Measurements from ENCODE around the gene TRPM3. TPM values are rescaled to one million over a fixed set of nuclear protein-coding genes. Genes with fewer than 3 reads are reported as not detected.
A peak's percentile ranks its signal among the peaks of the same experiment; 100 is the strongest.

The TRPM3 gene
- total RNA-seq, 2 donors from 2014 or later = not detected

DNA sequence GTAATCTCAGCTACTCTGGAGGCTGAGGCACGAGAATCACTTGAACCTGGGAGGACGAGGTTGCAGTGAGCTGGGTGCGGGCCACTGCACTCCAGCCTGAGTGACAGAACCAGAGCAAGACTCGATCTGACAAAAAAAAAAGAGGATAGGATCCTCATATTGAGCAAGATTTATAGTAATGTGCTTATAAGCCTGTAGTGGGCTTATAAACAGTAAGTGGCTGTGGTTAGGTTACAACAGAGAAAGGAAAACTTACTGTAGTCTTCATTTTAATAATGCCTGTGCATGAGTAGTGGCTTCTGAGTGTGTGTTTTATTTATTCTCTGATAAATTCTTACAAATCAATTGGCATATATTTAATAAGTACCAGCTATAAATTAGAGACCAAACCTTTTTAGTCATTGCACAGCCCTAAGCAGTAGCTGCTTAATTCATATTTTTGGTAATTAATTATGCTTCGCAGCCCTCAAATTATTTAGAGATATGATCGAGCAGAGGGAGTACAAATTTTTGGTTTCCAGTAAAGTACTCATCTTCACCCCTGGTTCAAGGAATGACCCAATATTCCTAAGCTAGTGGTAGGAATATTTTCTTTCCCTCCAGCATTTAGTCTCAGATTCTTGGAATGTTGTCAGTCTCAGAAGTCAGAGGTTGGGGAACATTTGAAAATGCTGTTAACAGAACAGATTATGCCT, 633.2 kb downstream of the TRPM3 start:
- peaks cover under 1% of the 10 kb centered on the region for H3K27me3 Mint-ChIP-seq
- no peaks in the 10 kb centered on the region for H3K9me3 Mint-ChIP-seq
- no peak for ATAC-seq (replicated peaks)
- H3K36me3 Mint-ChIP-seq (ENCODE audit: low read depth) = no peaks in the 10 kb centered on the region
- H3K27ac Mint-ChIP-seq = no peak overlapping the region
- peaks cover 1% of the 10 kb centered on the region for H3K4me1 Mint-ChIP-seq
- H3K4me3 Mint-ChIP-seq = no peak overlapping the region

DNA sequence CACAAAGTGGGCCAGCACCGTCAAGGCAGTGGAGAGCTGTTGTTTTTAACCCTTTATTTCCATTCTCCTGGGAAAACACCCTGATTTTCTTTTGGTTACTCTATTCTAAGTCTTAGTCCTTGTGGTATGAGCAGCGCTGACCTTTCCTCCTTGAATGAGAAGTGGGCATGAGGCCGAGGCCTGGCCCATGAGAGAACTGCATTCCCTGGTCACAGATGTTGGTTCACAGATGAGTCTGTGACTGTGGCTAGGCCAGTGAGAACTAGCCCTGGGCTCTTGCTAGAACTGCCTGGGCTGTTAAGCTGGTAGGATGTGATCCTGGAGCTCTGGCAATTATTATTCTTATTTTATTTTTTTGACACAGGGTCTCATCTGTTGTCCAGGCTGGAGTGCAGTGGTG, 635.3 kb downstream of the TRPM3 start:
- no peaks in the 10 kb centered on the region for H3K36me3 Mint-ChIP-seq (ENCODE audit: low read depth)
- H3K9me3 Mint-ChIP-seq = no peaks in the 10 kb centered on the region
- H3K27ac Mint-ChIP-seq = peak overlapping the region; percentile 2
- peaks cover 3% of the 10 kb centered on the region for H3K27me3 Mint-ChIP-seq
- ATAC-seq (replicated peaks) = no peak
- no peak overlapping the region for H3K4me3 Mint-ChIP-seq
- H3K4me1 Mint-ChIP-seq = peaks cover 5% of the 10 kb centered on the region

- Mint-ChIP-seq H3K4me3 (no peak overlapping the region), H3K9me3 (no peaks in the 10 kb centered on the region), H3K27ac (peak overlapping the region; percentile 2), H3K27me3 (peaks cover 3% of the 10 kb centered on the region), H3K36me3 (ENCODE audit: low read depth) (no peaks in the 10 kb centered on the region), H3K4me1 (peaks cover 5% of the 10 kb centered on the region)
- no peak for ATAC-seq (replicated peaks)
These were observed 636.1 kb downstream of the TRPM3 start for GRCh38 chr9:70485273-70485858.

GRCh38 chr9:70484232-70485130, 636.9 kb downstream of the TRPM3 start:
- peaks cover 10% of the 10 kb centered on the region for H3K4me1 Mint-ChIP-seq
- peak; percentile 72 for ATAC-seq (replicated peaks)
- peak overlapping the region; percentile 2 for H3K27ac Mint-ChIP-seq
- H3K4me3 Mint-ChIP-seq = no peak overlapping the region
- no peaks in the 10 kb centered on the region for H3K36me3 Mint-ChIP-seq (ENCODE audit: low read depth)
- no peaks in the 10 kb centered on the region for H3K9me3 Mint-ChIP-seq
- peaks cover 3% of the 10 kb centered on the region for H3K27me3 Mint-ChIP-seq

DNA sequence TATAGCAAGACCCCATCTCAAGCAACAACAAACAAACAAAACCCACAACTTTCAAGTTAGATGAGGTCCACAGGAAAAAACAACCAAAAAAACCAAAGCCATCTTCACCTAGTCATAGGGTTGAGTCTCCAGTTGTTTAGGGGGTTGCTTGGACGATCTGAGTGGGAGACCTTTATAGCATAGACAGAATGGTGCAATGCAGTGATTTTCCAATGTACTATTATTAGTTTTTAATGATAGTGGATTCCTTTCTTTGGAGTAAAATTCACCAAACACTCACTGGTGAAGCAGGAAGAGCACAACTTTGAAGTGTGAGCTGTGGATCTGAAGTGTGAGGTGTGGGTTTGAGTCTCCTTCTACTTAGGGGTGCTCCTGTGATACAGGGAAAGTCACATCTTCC, 640.0 kb downstream of the TRPM3 start:
- Mint-ChIP-seq H3K4me1 (peaks cover 10% of the 10 kb centered on the region), H3K4me3 (no peak overlapping the region), H3K27ac (no peak overlapping the region), H3K27me3 (peaks cover 3% of the 10 kb centered on the region), H3K36me3 (ENCODE audit: low read depth) (no peaks in the 10 kb centered on the region), H3K9me3 (no peaks in the 10 kb centered on the region)
- no peak for ATAC-seq (replicated peaks)

DNA sequence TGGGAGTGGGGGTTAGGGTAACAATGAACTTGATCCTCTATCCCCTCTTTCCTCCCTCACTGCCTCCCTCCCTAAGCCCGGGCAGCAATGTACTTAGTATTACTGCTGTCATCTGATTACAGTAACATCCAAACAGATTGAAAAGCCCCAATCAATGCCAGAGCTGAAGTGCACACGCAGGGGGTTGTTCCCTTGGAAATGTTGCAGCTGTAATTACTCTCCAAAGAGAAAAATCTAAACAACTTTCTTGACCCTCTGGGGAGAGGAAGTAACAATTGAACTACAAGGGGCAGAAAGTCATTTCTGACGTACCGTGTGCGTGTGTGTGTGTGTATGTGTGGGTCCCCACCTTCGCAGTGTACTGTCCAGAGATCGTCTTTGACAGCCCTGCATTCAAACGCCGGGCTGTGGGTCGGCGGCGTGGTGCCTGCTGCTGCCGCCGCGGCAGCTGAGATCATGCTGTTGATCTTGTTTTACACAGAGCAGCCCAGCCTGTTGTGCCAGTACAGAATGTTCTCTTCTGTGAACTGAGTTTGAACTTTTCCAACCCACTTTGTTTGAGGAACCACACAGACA, 640.9 kb downstream of the TRPM3 start:
- peaks cover 6% of the 10 kb centered on the region for H3K27me3 Mint-ChIP-seq
- H3K4me3 Mint-ChIP-seq = no peak overlapping the region
- no peak for ATAC-seq (replicated peaks)
- H3K4me1 Mint-ChIP-seq = peaks cover 10% of the 10 kb centered on the region
- no peaks in the 10 kb centered on the region for H3K9me3 Mint-ChIP-seq
- H3K27ac Mint-ChIP-seq = no peak overlapping the region
- H3K36me3 Mint-ChIP-seq (ENCODE audit: low read depth) = no peaks in the 10 kb centered on the region

- no peak overlapping the region for H3K4me3 Mint-ChIP-seq
- ATAC-seq (replicated peaks) = no peak
- H3K4me1 Mint-ChIP-seq = peaks cover 10% of the 10 kb centered on the region
- H3K27me3 Mint-ChIP-seq = peaks cover 6% of the 10 kb centered on the region
- H3K27ac Mint-ChIP-seq = no peak overlapping the region
- no peaks in the 10 kb centered on the region for H3K9me3 Mint-ChIP-seq
- H3K36me3 Mint-ChIP-seq (ENCODE audit: low read depth) = no peaks in the 10 kb centered on the region
These were observed 641.5 kb downstream of the TRPM3 start for GRCh38 chr9:70479880-70480291.

Data from activated T-helper 17 cell treated with anti-CD3 and anti-CD28 coated beads, Interleukin-2, amount 50 U/mL, for 72 hours (primary cell).